Heart right ventricle (tissue), 16 donors: ENCODE results near the gene SOBP. TPM values are rescaled to one million over a fixed set of nuclear protein-coding genes. Genes with fewer than 3 reads are reported as not detected.

Experiments used
- ATAC-seq, 8 donors: fragments of 200-7000 bp; cut with Tn5 transposase; one replicate each; pipeline ENCODE4 v1.9.1; 2020; ENCODE audit warnings: mild to moderate bottlenecking in 8 of 8, moderate library complexity in 8 of 8, moderate number of reproducible peaks in 1 of 8
- DNase-seq, 2 donors: peaks; one replicate each; pipeline ENCODE4 v3.0.0-alpha.2; 2020
- H3K27ac ChIP-seq, 10 donors: fragments of 200-600 bp; sonication (generic) in 2 of 10; one replicate each; pipeline versions ENCODE4 v1.5.0 to v1.8.0; 2020 to 2022; ENCODE audit warnings: mild to moderate bottlenecking in 3 of 10
- H3K27me3 ChIP-seq, 7 donors: fragments of 200-600 bp; one replicate each; pipeline ENCODE4 v1.8.0; 2021 to 2022; ENCODE audit warnings: mild to moderate bottlenecking in 2 of 7
- H3K36me3 ChIP-seq, 9 donors: fragments of 200-600 bp; sonication (generic) in 1 of 9; one replicate each; pipeline versions ENCODE4 v1.5.0 to v1.8.0; 2020 to 2022; ENCODE audit warnings: mild to moderate bottlenecking in 2 of 9
- H3K4me1 ChIP-seq, 9 donors: fragments of 200-600 bp; sonication (generic) in 1 of 9; one replicate each; pipeline versions ENCODE4 v1.5.0 to v1.8.0; 2020 to 2022; ENCODE audit warnings: mild to moderate bottlenecking in 4 of 9
- H3K4me3 ChIP-seq, 10 donors: fragments of 200-600 bp; sonication (generic) in 2 of 10; one replicate each; pipeline versions ENCODE4 v1.5.0 to v1.8.0; 2020 to 2022; ENCODE audit warnings: mild to moderate bottlenecking in 7 of 10, moderate library complexity in 2 of 10
- H3K9me3 ChIP-seq, 11 donors: fragments of 200-600 bp in 10 of 11; sonication (generic) in 2 of 11; one replicate each; pipeline versions ENCODE4 v1.5.0 to v1.8.0; 2013 to 2022; ENCODE audit warnings: mild to moderate bottlenecking in 2 of 11, control low read depth in 1 of 11, moderate library complexity in 1 of 11
- CTCF ChIP-seq, 9 donors: fragments of 200-600 bp; sonication (generic) in 2 of 9; IDR thresholded peaks; one replicate each; pipeline versions ENCODE4 v1.5.0 to v1.8.0; 2021 to 2022; ENCODE audit warnings: antibody characterized with exemption in 9 of 9, mild to moderate bottlenecking in 5 of 9, moderate library complexity in 1 of 9
- WGBS, 2 donors: extraction: QIAGEN DNeasy Blood & Tissue Kit; methylation state at CpG; one replicate each; pipeline ENCODE4 v1.1.7; 2013; ENCODE audit warnings: inconsistent platforms in 1 of 2; 5-methylcytosine and 5-hydroxymethylcytosine counted together
- intact Hi-C, 10 donors: fragments of 100-400 bp; cut with DNase I; formaldehyde crosslinking; loops; one replicate each; pipeline versions ENCODE4 v1.11.1 to v1.14.2; 2022
- polyA plus RNA-seq, 2 donors: library from polyadenylated mRNA; stranded (reverse); fragments of 200-250 nt; gene quantifications; one replicate each; pipeline ENCODE4 v1.2.3, GENCODE V29; 2013
- total RNA-seq, 10 donors: library from RNA; stranded (reverse); fragmentation: NEBNext Ultra II Directional in 3 of 10; extraction: Animal tissue kit (Norgen Biotek cat#: 25700) in 3 of 10; gene quantifications; one replicate each; pipeline versions ENCODE4 v1.2.1 to v1.2.4, GENCODE V29; 2021 to 2023
- donor health status: Arrhythmogenic right ventricular cardiomyopathy.
- donor health status: ischemic (EF 13 %, LVEDD 7.1; RV severe dilation, severe dysfunction).
- donor health status: healthy with polysubstance abuse.
- donor health status: DM: no; HTN: yes; CAD: no.
- donor health status: DM: no; HTN: no; CAD: no.
- donor health status: ischemic (EF 25% LVEDD 6.9; RV normal size, moderate dysfunction).
- donor health status: ischemic (EF 25% LVEDD 5.7; RV mildly dilated, moderate dysfunction).
- donor health status: healthy.
- donor health status: DM: yes; HTN: yes; CAD: no.
- donor health status: Ischemic cardiomyopathy.
- donor health status: ischemic (EF 35%, LVEDD 5.7; RV mildly dilated, moderate dysfunction).
- donor health status: nonischemic (EF 11% LVEDD 7.7; RV severe dilation, severe dysfunction).
- donor health status: DM: yes; HTN: yes; CAD: no.
- donor health status: PGD.
- donor health status: ischemic (EF 29% LVEDD 5.4; RV normal size, mild dysfunction).
- donor health status: nonischemic (EF 23%, LVEDD 6.1; RV moderate dilation, normal function).

Gene SOBP
- total and polyA plus RNA-seq, 12 donors, result 5.2 to 25.3 (median 18.2) TPM

DNA sequence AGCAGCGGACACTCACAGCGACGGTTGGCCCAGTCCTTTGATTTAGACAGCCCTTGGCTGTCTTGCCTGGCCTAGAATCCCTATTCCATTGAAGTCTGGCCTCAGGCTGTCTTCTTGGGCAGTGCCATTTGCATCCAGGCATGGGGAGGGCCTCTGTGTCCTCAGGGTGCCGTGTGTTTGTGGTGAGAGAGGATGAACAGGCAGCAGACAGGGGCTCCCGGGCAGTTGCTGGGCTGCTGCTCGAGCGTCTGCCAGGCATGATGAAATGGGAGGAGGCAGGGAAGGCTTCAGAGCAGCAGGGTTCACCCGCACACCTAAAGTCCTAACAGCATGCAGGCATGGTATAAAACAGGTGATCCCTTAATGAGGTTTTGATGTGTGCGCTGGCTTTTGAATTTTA is 126.9 kb downstream of the SOBP start:
- 78 to 88% methylated on average over 9 of the region's 9 CpGs for WGBS, 2 donors
- no peaks in the 10 kb centered on the region for H3K27me3 ChIP-seq
- H3K4me3 ChIP-seq, result no peak overlapping the region
- H3K27ac ChIP-seq, result no peak overlapping the region
- TF ChIP-seq CTCF (IDR thresholded peaks at IDR 0.05), result no peak
- DNase-seq (no peak), ATAC-seq (no peak)
- no peaks in the 10 kb centered on the region for H3K9me3 ChIP-seq
- no peaks in the 10 kb centered on the region for H3K36me3 ChIP-seq
- intact Hi-C loops, result no loop called here
- H3K4me1 ChIP-seq, result peaks cover 0 to 57% (median 22%) of the 10 kb centered on the region in 9 donors

DNA sequence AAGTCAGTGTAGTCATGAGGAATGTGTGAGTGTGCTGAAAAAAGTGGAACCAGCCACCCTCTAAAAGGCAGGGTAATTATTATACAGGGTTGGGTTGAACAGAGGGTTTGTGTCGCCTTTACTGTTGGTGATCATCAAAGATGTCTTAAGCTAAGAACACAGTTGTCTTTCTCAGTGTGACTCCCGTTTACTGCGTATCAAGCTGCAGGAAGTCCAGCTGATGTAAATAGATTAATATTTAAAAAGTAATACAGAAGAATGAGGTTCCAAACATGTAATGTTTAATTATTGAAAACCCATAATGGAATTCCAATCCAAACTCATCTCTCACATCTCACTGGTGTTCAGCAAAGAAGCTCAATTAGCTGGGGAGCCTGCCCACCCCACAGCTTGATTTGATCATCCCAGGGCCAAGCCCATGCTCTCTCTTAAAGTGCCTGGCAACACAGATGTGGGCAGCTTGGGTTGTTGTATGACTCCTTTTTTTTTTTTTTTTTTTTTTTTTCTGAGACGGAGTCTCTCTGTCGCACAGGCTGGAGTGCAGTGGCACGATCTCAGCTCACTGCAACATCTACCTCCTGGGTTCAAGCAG is 127.5 kb downstream of the SOBP start:
- H3K27me3 ChIP-seq, result no peaks in the 10 kb centered on the region
- no peak for DNase-seq
- H3K4me1 ChIP-seq, result peaks cover 0 to 50% (median 19%) of the 10 kb centered on the region in 9 donors
- H3K27ac ChIP-seq, result no peak overlapping the region
- no peak for ATAC-seq
- H3K36me3 ChIP-seq, result no peaks in the 10 kb centered on the region
- WGBS, 2 donors, result 95 to 97% methylated on average over 6 of the region's 6 CpGs
- TF ChIP-seq CTCF (IDR thresholded peaks at IDR 0.05), result no peak
- H3K4me3 ChIP-seq, result no peak overlapping the region
- intact Hi-C loops, result no loop called here
- H3K9me3 ChIP-seq, result no peaks in the 10 kb centered on the region

- Histone ChIP-seq H3K4me3 (no peak overlapping the region), H3K9me3 (no peaks in the 10 kb centered on the region), H3K27ac (peak overlapping the region in 1 of 10 donors; percentile 16), H3K4me1 (peaks cover 0 to 48% (median 19%) of the 10 kb centered on the region in 9 donors), H3K36me3 (no peaks in the 10 kb centered on the region), H3K27me3 (no peaks in the 10 kb centered on the region)
- DNase-seq (no peak), ATAC-seq (no peak)
- WGBS, 2 donors, result 93 to 96% methylated on average over 9 of the region's 9 CpGs
- no peak for TF ChIP-seq CTCF (IDR thresholded peaks at IDR 0.05)
- intact Hi-C loops, result no loop called here
Observed at GRCh38 chr6:107618672-107619071, 128.8 kb downstream of the SOBP start.

DNA sequence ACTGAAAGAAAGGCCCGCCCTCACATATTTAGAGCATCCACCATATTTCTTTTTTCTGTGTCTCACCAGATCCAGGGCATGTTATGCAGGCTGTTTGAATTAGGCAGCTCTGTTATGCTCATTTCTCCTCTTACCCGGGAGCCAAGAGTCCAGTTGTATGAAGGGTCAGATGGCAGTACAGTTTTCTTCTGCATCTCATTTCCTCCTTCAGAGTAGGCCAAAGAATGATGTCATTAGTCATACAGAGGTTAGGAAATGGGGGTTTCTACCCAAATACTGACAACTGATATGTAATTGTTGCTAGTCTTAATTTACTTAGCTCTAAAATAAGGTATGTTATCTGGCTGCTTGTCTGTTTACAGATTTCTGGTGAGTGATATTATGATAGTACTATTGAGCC is 130.8 kb downstream of the SOBP start:
- Histone ChIP-seq H3K27ac (peak overlapping the region in 2 of 10 donors; percentile 19 to 39), H3K27me3 (no peaks in the 10 kb centered on the region), H3K4me1 (peaks cover 3 to 46% (median 14%) of the 10 kb centered on the region in 9 donors), H3K4me3 (no peak overlapping the region), H3K9me3 (no peaks in the 10 kb centered on the region), H3K36me3 (no peaks in the 10 kb centered on the region)
- ATAC-seq (peak in 4 of 8 donors; percentile 43 to 57 (median 46)), DNase-seq (no peak)
- 65 to 73% methylated on average over 2 of the region's 2 CpGs for WGBS, 2 donors
- intact Hi-C loops, result no loop called here
- TF ChIP-seq CTCF (IDR thresholded peaks at IDR 0.05), result no peak
